MCF 10A (cell line): Measurements from ENCODE around the gene HS6ST3. TPM values are rescaled to one million over a fixed set of nuclear protein-coding genes. Genes with fewer than 3 reads are reported as not detected.
A peak's percentile ranks its signal among the peaks of the same experiment; 100 is the strongest.

Source experiments
- BruUV-seq: library from RNA; stranded (reverse); fragments of 400-500 nt; replicated peaks from 2 replicates; lab custom pipeline; 2021; lab: Mats Ljungman, UMichigan
- CTCF ChIA-PET: fragments of 300-600 bp; sonication (Branson Sonifier 250); formaldehyde crosslinking; extraction: SDS; loops from one replicate; lab custom pipeline; 2021; ENCODE audit warnings: antibody characterized with exemption, inconsistent platforms; lab: Yijun Ruan, JAX
- POLR2A ChIA-PET: fragments of 300-600, 350-650 bp; sonication (Branson Sonifier 250); formaldehyde crosslinking; extraction: SDS; loops from one replicate; lab custom pipeline; 2020; ENCODE audit warnings: antibody characterized with exemption, inconsistent platforms; lab: Yijun Ruan, JAX
- DNase-seq: peaks from one replicate; pipeline ENCODE4 v3.0.0-alpha.2; 2018; ENCODE audit not compliant: unreplicated experiment
- H3K27ac Mint-ChIP-seq: one replicate; pipeline ENCODE4 v1.8.0; 2022; ENCODE audit warnings: mild to moderate bottlenecking, low read depth, mixed read lengths; ENCODE audit not compliant: unreplicated experiment
- H3K27me3 Mint-ChIP-seq: one replicate; pipeline ENCODE4 v1.8.0; 2022; ENCODE audit warnings: mixed read lengths; ENCODE audit not compliant: insufficient read depth, unreplicated experiment
- H3K36me3 Mint-ChIP-seq: one replicate; pipeline ENCODE4 v1.8.0; 2022; ENCODE audit warnings: mild to moderate bottlenecking, moderate library complexity, mixed read lengths; ENCODE audit not compliant: insufficient read depth, unreplicated experiment
- H3K4me1 Mint-ChIP-seq: one replicate; pipeline ENCODE4 v1.8.0; 2022; ENCODE audit warnings: mixed read lengths; ENCODE audit not compliant: insufficient read depth, unreplicated experiment
- H3K4me3 Mint-ChIP-seq: one replicate; pipeline ENCODE4 v1.8.0; 2022; ENCODE audit warnings: mild to moderate bottlenecking, moderate library complexity, mixed read lengths; ENCODE audit not compliant: unreplicated experiment
- H3K9me3 Mint-ChIP-seq: one replicate; pipeline ENCODE4 v1.8.0; 2022; ENCODE audit warnings: mixed read lengths; ENCODE audit not compliant: unreplicated experiment
- CTCF ChIP-seq: fragments of 200-600 bp; IDR thresholded peaks from one replicate; pipeline ENCODE4 v1.8.0; 2022; ENCODE audit warnings: antibody characterized with exemption, mild to moderate bottlenecking; ENCODE audit not compliant: unreplicated experiment
- intact Hi-C: fragments of 100-400 bp; cut with micrococcal nuclease; formaldehyde crosslinking; loops from 2 replicates; pipeline ENCODE4 v1.14.1; 2022
- total RNA-seq: library from RNA; stranded (reverse); gene quantifications from 2 replicates; pipeline ENCODE4 v1.2.3, GENCODE V29; 2022

The HS6ST3 gene
- total RNA-seq, 1 experiment from 2014 or later: 0.09 TPM

GRCh38 chr13:96762876-96763275 lies 673.0 kb downstream of the HS6ST3 start:
- BruUV-seq: no TSS peak
- H3K4me3 Mint-ChIP-seq: no peak overlapping the region
- peaks cover 7% of the 10 kb centered on the region for H3K4me1 Mint-ChIP-seq
- POLR2A ChIA-PET: no interaction called here
- no peak for DNase-seq
- no peaks in the 10 kb centered on the region for H3K27me3 Mint-ChIP-seq
- intact Hi-C loops: no loop called here
- peak overlapping the region; percentile 0 for H3K27ac Mint-ChIP-seq
- CTCF ChIA-PET: interaction anchor here (0.6 kb wide), 1 partner anchor 8 kb away, joined by 3 read pairs; no protein-coding TSS in a partner anchor
- no peak for TF ChIP-seq CTCF
- H3K36me3 Mint-ChIP-seq: no peaks in the 10 kb centered on the region
- H3K9me3 Mint-ChIP-seq: no peaks in the 10 kb centered on the region

GRCh38 chr13:96766306-96766705 lies 676.4 kb downstream of the HS6ST3 start:
- Mint-ChIP-seq H3K27me3 (no peaks in the 10 kb centered on the region), H3K27ac (no peak overlapping the region), H3K36me3 (no peaks in the 10 kb centered on the region), H3K4me3 (no peak overlapping the region), H3K9me3 (no peaks in the 10 kb centered on the region), H3K4me1 (peaks cover 7% of the 10 kb centered on the region)
- TF ChIP-seq CTCF: no peak
- intact Hi-C loops: no loop called here
- POLR2A ChIA-PET: no interaction called here
- CTCF ChIA-PET: interaction anchor here (0.5 to 2.0 kb wide), 2 partner anchors 8 to 624 kb away, joined by 4 to 9 read pairs; no protein-coding TSS in a partner anchor
- BruUV-seq: no TSS peak
- no peak for DNase-seq

GRCh38 chr13:96768524-96768923 lies 678.6 kb downstream of the HS6ST3 start:
- Mint-ChIP-seq H3K4me1 (peaks cover 8% of the 10 kb centered on the region), H3K27me3 (no peaks in the 10 kb centered on the region), H3K9me3 (no peaks in the 10 kb centered on the region), H3K27ac (no peak overlapping the region), H3K36me3 (no peaks in the 10 kb centered on the region), H3K4me3 (no peak overlapping the region)
- BruUV-seq: no TSS peak
- ChIA-PET POLR2A (no interaction called here), CTCF (no interaction called here)
- TF ChIP-seq CTCF: no peak
- no peak for DNase-seq
- intact Hi-C loops: no loop called here

- CTCF ChIA-PET: no interaction called here
- no peak overlapping the region for H3K27ac Mint-ChIP-seq
- DNase-seq: no peak
- H3K4me3 Mint-ChIP-seq: no peak overlapping the region
- no peaks in the 10 kb centered on the region for H3K27me3 Mint-ChIP-seq
- intact Hi-C loops: no loop called here
- BruUV-seq: no TSS peak
- H3K4me1 Mint-ChIP-seq: peaks cover 8% of the 10 kb centered on the region
- peaks cover 7% of the 10 kb centered on the region for H3K9me3 Mint-ChIP-seq
- H3K36me3 Mint-ChIP-seq: no peaks in the 10 kb centered on the region
- no peak for TF ChIP-seq CTCF
- POLR2A ChIA-PET: no interaction called here
Measured at GRCh38 chr13:96769874-96770273, 680.0 kb downstream of the HS6ST3 start.
